ENCODE data around the gene APBB2.

APBB2 gene

GRCh38 chr4:41214136-41214824 lies at the start of gene APBB2:
Gene APBB2, minus strand, starts transcription at chr4:41214542. Its CDS starts 181,288 bp downstream, at chr4:41033254.
- Histone ChIP-seq H3K36me3 (no peaks in the 10 kb centered on the region), H3K27me3 (ENCODE audit: insufficient read depth, low read depth, severe bottlenecking) (no peaks in the 10 kb centered on the region), H3K9me3 (ENCODE audit: severe bottlenecking) (no peaks in the 10 kb centered on the region), H3K27ac (peak within 1 kb of the TSS; percentile 71), H3K4me3 (ENCODE audit: low read depth, low read length) (peak within 1 kb of the TSS; percentile 74)
- peak; percentile 98 for DNase-seq
- peak; percentile 86 for TF ChIP-seq CTCF (IDR thresholded peaks at IDR 0.05; ENCODE audit: low read depth, low read length)

- H3K9me3 ChIP-seq (ENCODE audit: severe bottlenecking) = no peaks in the 10 kb centered on the region
- DNase-seq = no peak
- H3K27me3 ChIP-seq (ENCODE audit: insufficient read depth, low read depth, severe bottlenecking) = no peaks in the 10 kb centered on the region
- no peak for TF ChIP-seq CTCF (IDR thresholded peaks at IDR 0.05; ENCODE audit: low read depth, low read length)
- no peak overlapping the region for H3K27ac ChIP-seq
- H3K36me3 ChIP-seq = peaks cover 92% of the 10 kb centered on the region
- H3K4me3 ChIP-seq (ENCODE audit: low read depth, low read length) = no peak overlapping the region
Measured at GRCh38 chr4:41262198-41262597, 47.9 kb upstream of the APBB2 start.

- DNase-seq = no peak
- H3K4me3 ChIP-seq (ENCODE audit: low read depth, low read length) = no peak overlapping the region
- H3K9me3 ChIP-seq (ENCODE audit: severe bottlenecking) = no peaks in the 10 kb centered on the region
- no peak for TF ChIP-seq CTCF (IDR thresholded peaks at IDR 0.05; ENCODE audit: low read depth, low read length)
- no peak overlapping the region for H3K27ac ChIP-seq
- peaks cover 75% of the 10 kb centered on the region for H3K36me3 ChIP-seq
- H3K27me3 ChIP-seq (ENCODE audit: insufficient read depth, low read depth, severe bottlenecking) = no peaks in the 10 kb centered on the region
Measured at GRCh38 chr4:41260116-41260733, 45.9 kb upstream of the APBB2 start.

GRCh38 chr4:41258783-41259182 lies 44.4 kb upstream of the APBB2 start:
- Histone ChIP-seq H3K4me3 (ENCODE audit: low read depth, low read length) (no peak overlapping the region), H3K27me3 (ENCODE audit: insufficient read depth, low read depth, severe bottlenecking) (no peaks in the 10 kb centered on the region), H3K9me3 (ENCODE audit: severe bottlenecking) (no peaks in the 10 kb centered on the region), H3K27ac (peak overlapping the region; percentile 9; the same call in 1 of the 2 replicates), H3K36me3 (peaks cover 64% of the 10 kb centered on the region)
- peak; percentile 40 for DNase-seq
- peak; percentile 70 for TF ChIP-seq CTCF (IDR thresholded peaks at IDR 0.05; ENCODE audit: low read depth, low read length)

- Histone ChIP-seq H3K27me3 (ENCODE audit: insufficient read depth, low read depth, severe bottlenecking) (no peaks in the 10 kb centered on the region), H3K9me3 (ENCODE audit: severe bottlenecking) (no peaks in the 10 kb centered on the region), H3K36me3 (peaks cover 55% of the 10 kb centered on the region), H3K27ac (peak overlapping the region; percentile 81), H3K4me3 (ENCODE audit: low read depth, low read length) (peak overlapping the region; percentile 69)
- no peak for DNase-seq
- no peak for TF ChIP-seq CTCF (IDR thresholded peaks at IDR 0.05; ENCODE audit: low read depth, low read length)
Measured at GRCh38 chr4:41257906-41258305, 43.6 kb upstream of the APBB2 start.

All from WERI-Rb-1 (cell line).